GM10248 (cell line): ENCODE data around the gene TMEM181.
"Not testable (repeated sequence)": the region's sequence is repeated elsewhere in the genome, so short reads cannot be mapped to it uniquely, and the experiment has no call there.

Experiments
- CTCF ChIA-PET: fragments of 300-600 bp; sonication (Branson Sonifier 250); formaldehyde crosslinking; extraction: SDS; loops from one replicate; lab custom pipeline; 2021; ENCODE audit warnings: antibody characterized with exemption; lab: Yijun Ruan, JAX
- POLR2A ChIA-PET: fragments of 350-650 bp; sonication (Branson Sonifier 250); formaldehyde crosslinking; extraction: SDS; loops from one replicate; lab custom pipeline; 2020; ENCODE audit warnings: antibody characterized with exemption; lab: Yijun Ruan, JAX
- DNase-seq: peaks from one replicate; pipeline ENCODE4 v3.0.0; 2012; ENCODE audit errors: extremely low spot score
- TF ChIP-seq, protein P1 (sequence below): IDR thresholded peaks from 2 replicates; pipeline ENCODE4 v1.5.1; 2012; ENCODE audit warnings: mild to moderate bottlenecking, low read depth; ENCODE audit errors: extremely low read depth, missing control alignments, control extremely low read depth

TMEM181 gene

GRCh38 chr6:158654498-158654897, 94.6 kb downstream of the TMEM181 start:
- POLR2A ChIA-PET = interaction anchor here (0.6 kb wide), 1 partner anchor 37 kb away, joined by 3 read pairs; no protein-coding TSS in a partner anchor
- TF ChIP-seq, protein P1, sequence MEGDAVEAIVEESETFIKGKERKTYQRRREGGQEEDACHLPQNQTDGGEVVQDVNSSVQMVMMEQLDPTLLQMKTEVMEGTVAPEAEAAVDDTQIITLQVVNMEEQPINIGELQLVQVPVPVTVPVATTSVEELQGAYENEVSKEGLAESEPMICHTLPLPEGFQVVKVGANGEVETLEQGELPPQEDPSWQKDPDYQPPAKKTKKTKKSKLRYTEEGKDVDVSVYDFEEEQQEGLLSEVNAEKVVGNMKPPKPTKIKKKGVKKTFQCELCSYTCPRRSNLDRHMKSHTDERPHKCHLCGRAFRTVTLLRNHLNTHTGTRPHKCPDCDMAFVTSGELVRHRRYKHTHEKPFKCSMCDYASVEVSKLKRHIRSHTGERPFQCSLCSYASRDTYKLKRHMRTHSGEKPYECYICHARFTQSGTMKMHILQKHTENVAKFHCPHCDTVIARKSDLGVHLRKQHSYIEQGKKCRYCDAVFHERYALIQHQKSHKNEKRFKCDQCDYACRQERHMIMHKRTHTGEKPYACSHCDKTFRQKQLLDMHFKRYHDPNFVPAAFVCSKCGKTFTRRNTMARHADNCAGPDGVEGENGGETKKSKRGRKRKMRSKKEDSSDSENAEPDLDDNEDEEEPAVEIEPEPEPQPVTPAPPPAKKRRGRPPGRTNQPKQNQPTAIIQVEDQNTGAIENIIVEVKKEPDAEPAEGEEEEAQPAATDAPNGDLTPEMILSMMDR = no peak
- DNase-seq = no peak
- CTCF ChIA-PET = interaction anchor here (0.8 kb wide), 1 partner anchor 10 kb away, joined by 3 read pairs; the partner anchor contains the start of gene DYNLT1

- ChIA-PET CTCF (interaction anchor here (0.8 kb wide), 1 partner anchor 11 kb away, joined by 3 read pairs; the partner anchor contains the start of gene DYNLT1), POLR2A (interaction anchor here (0.6 kb wide), 1 partner anchor 36 kb away, joined by 3 read pairs; no protein-coding TSS in a partner anchor)
- TF ChIP-seq, protein P1 = no peak
- no peak for DNase-seq
Measured at GRCh38 chr6:158654960-158655489, 95.1 kb downstream of the TMEM181 start.

GRCh38 chr6:158655569-158656450, 95.9 kb downstream of the TMEM181 start:
- TF ChIP-seq, protein P1 = no peak
- no peak for DNase-seq
- CTCF ChIA-PET = interaction anchor here (0.8 kb wide), 1 partner anchor 11 kb away, joined by 3 read pairs; the partner anchor contains the start of gene DYNLT1
- POLR2A ChIA-PET = no interaction called here

GRCh38 chr6:158656986-158657385, 97.1 kb downstream of the TMEM181 start:
- POLR2A ChIA-PET, DNase-seq, CTCF ChIA-PET: not testable (repeated sequence)

DNA sequence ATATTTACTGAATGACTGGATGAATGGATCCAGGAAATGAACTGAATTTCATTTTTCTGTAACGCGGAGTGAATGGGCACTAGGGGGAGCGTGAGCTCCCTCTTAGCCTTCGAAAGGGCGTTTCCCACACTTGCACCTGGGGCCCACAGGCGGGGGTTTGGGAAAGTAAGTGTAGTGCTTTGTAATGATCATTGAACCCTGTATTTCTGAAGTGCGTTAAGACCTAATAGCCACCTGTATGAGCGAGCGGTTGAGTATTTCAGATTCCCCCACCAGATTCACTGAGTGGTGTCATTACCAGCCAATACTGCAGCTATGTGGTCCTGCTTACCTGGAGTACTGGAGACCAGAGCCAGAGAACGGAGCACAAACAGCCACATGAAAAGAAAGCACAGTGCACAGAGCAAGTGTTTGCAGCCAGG, 100.5 kb downstream of the TMEM181 start:
- TF ChIP-seq, protein P1 = peak; percentile 58
- POLR2A ChIA-PET = no interaction called here
- CTCF ChIA-PET = interaction anchor here (0.8 to 5.9 kb wide), 24 partner anchors 10 to 472 kb away, joined by 3 to 44 read pairs (median 5); partner anchors contain the start of genes DYNLT1 and SYTL3
- DNase-seq = peak; percentile 65

DNA sequence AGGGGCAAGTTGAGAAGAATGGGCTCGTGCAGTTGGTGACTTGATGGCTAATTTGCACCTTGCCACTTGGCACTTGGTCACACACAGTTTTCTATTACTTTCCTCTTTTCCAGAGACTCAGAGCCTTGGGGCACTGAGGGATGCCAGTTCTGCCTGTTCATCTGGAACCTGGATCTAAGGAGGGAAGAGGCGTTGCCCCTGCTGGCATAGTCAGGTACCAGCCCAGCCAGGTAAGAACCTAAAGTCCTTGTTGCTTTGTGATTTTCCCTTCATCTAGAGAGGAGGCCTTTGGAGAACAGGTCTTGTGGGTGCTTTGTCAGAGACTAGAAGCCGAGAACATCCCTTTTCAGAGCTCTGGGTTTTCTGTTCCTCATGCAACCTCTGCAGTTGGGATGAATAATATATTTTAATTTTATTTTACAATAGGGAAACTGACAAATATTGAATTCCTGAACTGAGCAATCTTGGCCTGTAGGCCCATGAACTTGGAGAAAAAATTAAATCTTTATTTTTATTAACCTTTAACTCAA, 101.3 kb downstream of the TMEM181 start:
- ChIA-PET POLR2A (no interaction called here), CTCF (interaction anchor here (1.2 to 5.9 kb wide), 8 partner anchors 11 to 44 kb away, joined by 3 to 44 read pairs (median 24); partner anchors contain the start of genes DYNLT1 and SYTL3)
- TF ChIP-seq, protein P1 = no peak
- DNase-seq = no peak
